ENCODE measurements around the gene MYO9A.

The MYO9A gene

GRCh38 chr15:72162569-72162968 is 44.6 kb upstream of the MYO9A start:
- CTCF ChIA-PET = interaction anchor here (1.6 to 1.7 kb wide), 2 partner anchors 362 to 382 kb away, joined by 3 to 4 read pairs; no protein-coding TSS in a partner anchor
- no peak overlapping the region for H3K4me3 ChIP-seq (ENCODE audit: low read depth, low read length)
- no peak for TF ChIP-seq CTCF (IDR thresholded peaks at IDR 0.05; ENCODE audit: insufficient read depth, low read length, missing control alignments)
- POLR2A ChIA-PET = no interaction called here
- DNase-seq (ENCODE audit: low read depth, low spot score) = no peak

- H3K4me3 ChIP-seq (ENCODE audit: low read depth, low read length) = no peak overlapping the region
- no peak for DNase-seq (ENCODE audit: low read depth, low spot score)
- CTCF ChIA-PET = interaction anchor here (1.7 kb wide), 1 partner anchor 381 kb away, joined by 4 read pairs; no protein-coding TSS in a partner anchor
- POLR2A ChIA-PET = no interaction called here
- TF ChIP-seq CTCF (IDR thresholded peaks at IDR 0.05; ENCODE audit: insufficient read depth, low read length, missing control alignments) = no peak
These were observed 43.6 kb upstream of the MYO9A start for GRCh38 chr15:72161361-72162132.

- no peak for TF ChIP-seq CTCF (IDR thresholded peaks at IDR 0.05; ENCODE audit: insufficient read depth, low read length, missing control alignments)
- CTCF ChIA-PET = no interaction called here
- no peak for DNase-seq (ENCODE audit: low read depth, low spot score)
- POLR2A ChIA-PET = no interaction called here
- H3K4me3 ChIP-seq (ENCODE audit: low read depth, low read length) = no peak overlapping the region
These were observed 42.8 kb upstream of the MYO9A start for GRCh38 chr15:72160696-72161245.

GRCh38 chr15:72156928-72157327 is 39.0 kb upstream of the MYO9A start:
- CTCF ChIA-PET = interaction anchor here (0.6 to 4.6 kb wide), 30 partner anchors 9 to 707 kb away, joined by 3 to 66 read pairs (median 6); no protein-coding TSS in a partner anchor
- DNase-seq (ENCODE audit: low read depth, low spot score) = no peak
- no peak overlapping the region for H3K4me3 ChIP-seq (ENCODE audit: low read depth, low read length)
- TF ChIP-seq CTCF (IDR thresholded peaks at IDR 0.05; ENCODE audit: insufficient read depth, low read length, missing control alignments) = no peak
- POLR2A ChIA-PET = no interaction called here

- H3K4me3 ChIP-seq (ENCODE audit: low read depth, low read length) = peak overlapping the region; percentile 64
- DNase-seq (ENCODE audit: low read depth, low spot score) = peak; percentile 29
- CTCF ChIA-PET = interaction anchor here (0.6 to 4.6 kb wide), 48 partner anchors 9 to 425 kb away, joined by 3 to 66 read pairs (median 5); partner anchors contain the start of gene NR2E3
- TF ChIP-seq CTCF (IDR thresholded peaks at IDR 0.05; ENCODE audit: insufficient read depth, low read length, missing control alignments) = peak; percentile 86
- POLR2A ChIA-PET = no interaction called here
These were observed 38.0 kb upstream of the MYO9A start for GRCh38 chr15:72155635-72156616.

Data from AG04449 (cell line).